NCI-H82 (cell line): ENCODE results near the gene NSMCE1.
"Not testable (repeated sequence)": the region's sequence is repeated elsewhere in the genome, so short reads cannot be mapped to it uniquely, and the experiment has no call there.

ENCODE experiments used
- DNase-seq: peaks from one replicate; lab custom pipeline; 2025; lab: John Stamatoyannopoulos, UW

The NSMCE1 gene

DNA sequence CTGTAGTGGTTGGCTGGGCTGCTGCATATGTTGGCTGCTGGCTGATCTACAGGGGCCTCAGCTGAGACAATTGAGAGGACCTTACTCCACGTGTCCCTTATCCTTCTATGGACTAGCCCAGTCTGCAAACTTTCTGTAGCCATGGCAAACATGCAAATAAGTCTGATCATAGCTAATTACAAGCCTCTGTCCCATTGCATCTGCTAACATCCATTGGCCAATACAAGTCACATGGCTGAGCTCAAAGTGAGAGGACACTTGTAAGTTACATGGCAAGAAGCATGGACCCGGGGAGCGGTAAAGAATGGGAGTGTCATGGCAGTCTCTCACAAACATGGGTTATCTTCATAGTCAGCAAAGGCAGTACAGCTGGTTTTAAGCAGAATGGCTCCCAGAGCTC, 33.6 kb upstream of the NSMCE1 start:
- no peak for DNase-seq

DNA sequence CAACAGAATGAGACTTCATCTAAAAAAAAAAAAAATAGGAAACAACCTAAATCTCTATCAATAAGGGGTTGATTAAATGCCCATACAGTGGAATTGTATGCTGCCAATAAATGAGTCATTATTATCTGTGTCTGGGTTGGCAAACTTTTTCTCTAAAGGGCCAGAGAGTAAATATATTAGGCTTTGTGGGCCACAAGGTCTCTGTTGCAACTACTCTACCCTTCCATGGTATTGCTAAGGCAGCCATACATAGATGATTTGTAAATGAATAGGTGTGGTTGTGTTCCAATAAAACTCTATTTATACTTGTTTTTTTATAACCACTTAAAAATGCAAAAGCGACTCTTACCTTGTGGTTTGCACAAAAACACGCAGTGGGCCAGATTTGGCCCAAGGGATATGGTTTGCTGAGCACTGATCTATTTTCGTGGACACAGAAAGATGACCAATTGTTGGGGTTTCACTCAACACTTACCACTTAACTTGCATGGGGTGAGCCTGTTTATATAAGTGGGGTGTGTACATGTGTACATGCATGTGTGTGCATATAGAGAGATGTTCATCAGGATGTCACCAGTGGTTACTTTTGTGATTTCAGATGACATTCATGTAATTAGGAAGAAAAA, 32.8 kb upstream of the NSMCE1 start:
- DNase-seq, result no peak

DNA sequence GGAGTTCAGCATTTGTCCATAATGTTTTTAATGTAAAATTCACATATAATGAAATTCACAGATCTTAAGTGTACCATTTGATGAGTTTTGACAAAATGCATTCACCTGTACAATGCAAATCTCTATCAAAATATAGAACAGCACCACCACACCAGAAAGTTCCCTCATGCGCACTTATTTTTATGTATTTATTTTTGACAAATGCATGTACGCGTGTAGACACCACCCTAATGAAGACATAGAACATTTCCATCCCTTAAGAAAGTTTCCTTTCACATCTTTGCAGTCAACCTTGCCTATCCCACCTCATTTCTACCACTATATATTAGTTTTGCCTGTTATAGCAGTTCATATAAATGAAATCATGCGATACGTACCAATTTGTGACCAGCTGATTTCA, 29.6 kb upstream of the NSMCE1 start:
- DNase-seq, result no peak

DNA sequence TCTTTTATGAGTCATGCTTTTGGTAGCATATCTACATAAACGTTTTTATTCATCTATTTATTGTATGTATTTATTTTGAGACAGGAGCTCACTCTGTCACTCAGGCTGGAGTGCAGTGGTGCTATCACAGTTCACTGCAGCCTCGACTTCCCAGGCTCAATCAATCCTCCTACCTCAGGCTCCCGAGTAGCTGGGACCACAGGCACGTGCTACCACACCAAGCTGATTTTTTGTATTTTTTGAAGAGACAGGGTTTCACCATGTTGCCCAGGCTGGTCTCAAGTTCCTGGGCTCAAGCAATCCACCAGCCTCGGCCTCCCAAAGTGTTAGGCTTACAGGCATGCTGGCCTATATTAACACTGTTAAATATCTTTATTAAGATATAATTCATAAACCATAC, 24.8 kb upstream of the NSMCE1 start:
- no peak for DNase-seq

DNA sequence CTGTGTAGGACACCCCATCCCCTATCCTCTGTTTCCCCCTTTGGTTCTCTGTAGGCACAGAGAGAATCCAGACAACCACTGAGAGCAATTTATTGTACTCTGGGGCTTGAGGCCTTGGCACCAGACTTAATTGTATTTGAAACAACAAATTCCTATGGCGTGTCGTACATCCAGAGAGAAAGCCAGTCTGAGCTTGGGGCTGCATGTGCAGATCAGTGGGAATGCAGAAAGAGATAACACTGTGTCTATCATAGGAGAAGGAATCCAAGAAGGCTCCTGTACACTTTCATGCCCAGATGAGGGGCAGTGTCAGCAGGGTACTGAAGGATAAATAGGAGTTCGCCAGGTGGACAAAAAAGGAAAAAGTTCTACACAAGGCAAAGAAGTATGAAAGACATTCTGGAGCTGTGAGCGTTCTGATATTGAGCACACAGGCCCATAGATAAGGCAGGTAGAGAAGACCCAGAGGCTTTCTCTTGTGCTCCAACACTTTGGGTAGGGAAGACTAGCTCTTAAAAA, 23.2 kb upstream of the NSMCE1 start:
- no peak for DNase-seq

DNA sequence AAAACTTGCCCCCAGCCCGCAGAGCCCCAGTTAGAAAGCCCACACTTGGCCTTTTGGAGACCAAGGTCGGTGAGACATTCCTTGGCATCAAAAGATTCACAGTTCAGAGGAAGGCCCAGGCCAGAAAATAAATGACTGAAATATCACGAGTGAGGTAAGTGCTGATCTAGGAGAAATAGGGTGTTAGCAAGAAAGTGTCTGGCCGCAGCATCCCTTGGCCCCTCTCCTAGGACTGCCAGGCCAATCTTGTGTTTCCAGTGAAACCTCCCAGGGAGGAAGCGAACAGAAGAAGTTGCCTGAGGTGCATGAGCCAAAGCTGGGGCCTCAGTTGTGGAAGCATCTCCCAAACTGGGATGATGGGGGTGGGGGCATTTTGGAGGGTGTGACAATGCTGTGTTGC, 22.5 kb upstream of the NSMCE1 start:
- no peak for DNase-seq

DNA sequence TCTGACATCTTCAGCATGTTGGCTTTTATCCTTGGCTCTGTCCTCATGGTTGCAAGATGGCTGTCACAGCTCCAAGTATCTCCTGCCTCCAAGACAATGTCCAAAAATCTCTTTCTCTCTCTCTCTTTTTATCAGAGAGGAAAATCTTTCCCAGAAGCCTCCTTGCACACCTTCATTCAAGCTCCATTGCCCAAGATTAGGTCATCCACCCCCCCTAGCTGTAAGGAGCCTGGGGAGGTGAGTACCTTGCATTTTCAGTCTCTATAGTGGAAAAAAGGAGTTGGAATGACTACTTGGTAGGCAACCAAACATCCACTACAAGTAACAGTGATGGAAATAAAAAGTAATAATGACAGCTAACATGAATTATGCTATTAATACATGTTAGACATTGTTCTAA, 22.0 kb upstream of the NSMCE1 start:
- DNase-seq, result no peak

DNA sequence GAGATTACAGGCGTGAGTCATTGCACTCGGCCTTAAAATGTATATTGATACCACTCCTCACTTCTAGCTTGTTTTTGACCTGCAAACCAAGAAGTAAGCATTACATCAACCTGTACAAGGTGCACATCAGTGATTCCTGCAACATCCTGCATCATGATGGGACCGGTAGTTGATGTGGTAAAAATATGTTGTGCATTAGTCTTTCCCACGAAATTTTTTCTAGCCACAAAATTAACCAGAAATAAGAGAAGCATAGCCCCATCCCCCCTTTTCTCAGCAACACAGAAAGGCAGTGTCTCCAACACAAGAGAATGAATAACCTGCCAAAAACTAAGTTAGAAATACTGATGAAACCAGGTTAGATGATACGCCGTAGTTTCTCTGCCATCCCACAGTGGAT, 21.1 kb upstream of the NSMCE1 start:
- DNase-seq, result no peak

DNA sequence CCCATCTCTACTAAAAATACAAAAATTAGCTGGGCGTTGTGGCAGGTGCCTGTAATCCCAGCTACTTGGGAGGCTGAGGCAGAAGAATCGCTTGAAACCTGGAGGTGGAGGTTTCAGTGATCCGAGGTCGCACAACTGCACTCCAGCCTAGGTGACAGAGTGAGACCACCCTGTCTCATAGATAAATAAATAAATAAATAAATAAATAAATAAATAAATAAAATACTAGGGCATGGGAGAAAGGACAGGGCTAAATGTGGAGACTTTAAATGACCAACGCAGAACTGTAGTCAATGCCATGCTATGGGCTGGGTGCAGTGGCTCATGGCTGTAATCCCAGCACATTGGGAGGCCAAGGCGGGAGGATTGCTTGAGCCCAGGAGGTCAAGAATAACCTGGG, 19.7 kb upstream of the NSMCE1 start:
- DNase-seq, result not testable (repeated sequence)

DNA sequence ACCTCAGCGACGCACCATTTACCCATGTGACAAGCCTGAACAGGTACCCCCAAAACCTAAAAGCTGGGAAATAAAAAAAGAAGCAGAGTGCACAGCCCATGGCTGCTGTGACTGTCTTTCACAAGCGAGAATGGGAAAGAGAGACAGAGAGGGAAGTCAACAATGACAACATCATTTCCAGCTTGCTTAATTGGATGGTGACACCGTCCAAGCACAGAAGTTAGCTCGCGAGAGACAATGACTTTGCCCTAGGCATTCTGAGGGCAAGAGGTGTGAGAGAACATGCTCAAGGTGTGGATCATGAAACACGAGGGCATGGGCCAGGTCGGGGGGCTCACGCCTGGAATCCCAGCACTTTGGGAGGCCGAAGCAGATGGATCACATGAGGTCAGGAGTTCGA, 19.3 kb upstream of the NSMCE1 start:
- no peak for DNase-seq

DNA sequence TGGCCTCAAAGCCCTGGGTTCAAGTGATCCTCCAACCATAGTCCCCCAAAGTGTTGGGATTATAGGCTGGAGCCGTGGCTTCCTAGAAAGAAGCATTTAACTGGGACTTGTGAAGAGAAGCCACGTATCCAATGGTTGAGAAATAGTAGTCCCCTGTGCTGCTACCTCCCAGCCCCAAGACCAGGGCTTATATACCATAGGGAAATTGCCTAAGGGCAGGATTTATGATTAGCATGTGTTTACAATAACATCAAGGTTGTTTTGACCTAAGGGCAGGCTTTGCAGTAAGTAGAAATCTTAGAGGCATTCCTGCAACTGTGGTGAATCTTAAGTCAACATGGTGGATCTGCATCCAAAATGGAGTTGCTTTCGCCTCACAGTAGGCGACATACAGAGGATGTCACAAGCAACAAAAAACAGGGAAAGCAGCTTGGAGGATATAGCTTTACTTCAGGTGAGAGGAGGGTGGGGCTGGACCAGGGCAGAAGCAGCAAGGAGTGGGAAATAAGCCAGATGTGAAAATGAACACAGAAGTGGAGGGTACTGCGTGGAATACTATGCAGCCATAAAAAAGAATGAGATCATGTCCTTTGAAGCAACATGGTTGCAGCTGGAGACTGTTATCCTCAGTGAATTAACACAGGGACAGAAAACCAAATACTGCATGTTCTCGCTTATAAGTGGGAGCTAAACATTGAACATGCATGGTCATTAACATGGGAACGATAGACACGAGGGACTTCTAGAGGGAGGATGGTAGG, 18.7 kb upstream of the NSMCE1 start:
- DNase-seq, result no peak

DNA sequence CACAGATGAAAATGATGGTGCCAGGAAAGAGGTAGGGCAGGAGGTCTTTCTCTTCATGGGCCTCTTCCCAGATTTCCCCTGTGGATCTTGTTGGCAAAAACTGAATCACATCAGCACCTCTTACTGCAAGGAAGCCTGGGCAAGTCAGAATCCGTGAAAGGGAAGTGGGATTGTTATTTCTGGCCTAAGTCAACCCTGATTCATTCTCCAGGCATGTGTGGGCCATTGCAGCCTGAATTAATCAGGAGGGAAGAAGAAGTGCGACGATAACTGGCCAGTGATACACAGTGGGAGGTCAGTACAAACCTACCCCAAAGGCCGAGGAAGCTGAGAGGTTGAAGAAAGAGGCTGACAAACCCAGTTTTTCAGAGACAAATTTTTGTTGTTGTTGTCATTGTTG, 17.9 kb upstream of the NSMCE1 start:
- DNase-seq, result no peak

DNA sequence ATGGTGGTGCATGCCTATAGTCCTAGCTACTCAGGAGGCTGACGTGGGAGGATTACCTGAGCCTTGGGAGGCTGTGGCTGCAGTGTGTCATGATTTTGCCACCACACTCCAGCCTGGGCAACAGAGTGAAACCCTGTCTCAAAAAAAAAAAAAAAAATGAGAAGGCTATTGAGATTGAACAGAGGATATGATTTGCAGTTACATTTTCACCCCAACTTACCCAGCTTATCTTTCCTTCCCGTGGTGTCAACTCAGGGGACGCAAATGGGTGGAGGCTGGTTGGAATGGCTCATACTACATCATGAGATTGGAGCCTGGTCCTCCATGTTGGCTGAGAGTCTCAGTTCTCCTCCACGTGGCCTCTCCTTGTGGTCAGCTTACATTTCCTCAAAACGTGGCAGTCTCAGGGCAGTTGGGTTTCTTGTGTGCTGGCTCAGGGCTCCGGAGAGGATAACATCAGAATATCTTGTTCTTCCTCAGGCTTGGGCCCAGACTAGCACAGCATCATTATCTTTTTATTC, 17.2 kb upstream of the NSMCE1 start:
- no peak for DNase-seq

DNA sequence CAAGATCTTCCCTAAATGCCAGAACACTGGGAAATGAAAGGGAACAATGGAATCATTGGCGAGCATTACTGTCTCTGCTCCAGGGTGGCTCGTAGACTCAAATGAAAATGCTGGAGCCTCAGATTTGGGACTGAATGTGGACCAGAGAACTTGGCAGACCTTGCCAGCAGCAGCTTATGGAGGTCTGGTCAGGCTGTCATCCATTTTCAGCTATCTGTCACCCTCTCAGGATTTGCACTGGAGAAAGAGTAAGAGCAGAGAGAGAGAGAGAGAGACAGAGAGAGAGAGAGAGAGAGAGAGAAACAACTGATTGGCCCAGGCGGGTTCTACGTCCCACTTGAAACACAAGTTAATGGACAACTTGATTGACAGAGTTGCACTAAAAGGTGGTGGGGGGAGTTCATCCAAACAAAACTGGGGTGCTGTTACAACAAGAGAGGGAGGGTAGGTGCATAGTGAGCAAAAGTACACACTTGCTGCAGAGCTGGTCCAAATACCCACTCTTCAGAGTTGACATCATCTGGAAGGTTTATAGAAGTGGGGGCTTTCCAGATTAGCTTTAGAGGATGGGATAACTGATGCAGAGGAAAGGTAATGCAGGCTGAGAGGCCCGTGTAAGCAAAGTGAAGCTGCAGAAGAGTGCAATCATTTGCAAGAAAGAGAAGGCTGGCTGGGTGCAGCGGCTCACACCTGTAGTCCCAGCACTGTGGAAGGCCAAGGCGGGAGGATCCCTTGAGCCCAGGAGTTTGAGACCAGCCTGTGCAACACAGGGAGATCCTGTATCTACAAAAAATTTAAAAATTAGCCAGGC, 16.5 kb upstream of the NSMCE1 start:
- no peak for DNase-seq

DNA sequence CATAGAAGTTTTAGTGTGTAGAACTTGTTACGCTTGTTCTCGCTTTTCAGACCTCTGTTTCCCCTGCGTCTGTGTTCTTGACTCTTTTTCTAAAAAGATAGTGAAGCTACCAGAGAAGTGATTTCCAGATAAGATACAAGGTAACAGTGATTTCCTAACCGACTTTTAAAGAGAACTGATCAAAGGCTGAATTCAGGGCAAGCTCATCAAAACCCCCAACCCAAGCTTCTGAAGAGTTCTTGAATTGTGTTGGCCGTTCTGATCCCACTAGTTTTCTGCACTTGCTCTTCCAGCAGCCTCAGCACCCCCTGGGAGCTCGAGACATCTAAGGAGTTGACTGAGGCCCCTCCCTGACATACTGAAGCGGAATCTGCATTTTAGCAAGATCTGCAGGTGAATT, 12.7 kb upstream of the NSMCE1 start:
- no peak for DNase-seq

DNA sequence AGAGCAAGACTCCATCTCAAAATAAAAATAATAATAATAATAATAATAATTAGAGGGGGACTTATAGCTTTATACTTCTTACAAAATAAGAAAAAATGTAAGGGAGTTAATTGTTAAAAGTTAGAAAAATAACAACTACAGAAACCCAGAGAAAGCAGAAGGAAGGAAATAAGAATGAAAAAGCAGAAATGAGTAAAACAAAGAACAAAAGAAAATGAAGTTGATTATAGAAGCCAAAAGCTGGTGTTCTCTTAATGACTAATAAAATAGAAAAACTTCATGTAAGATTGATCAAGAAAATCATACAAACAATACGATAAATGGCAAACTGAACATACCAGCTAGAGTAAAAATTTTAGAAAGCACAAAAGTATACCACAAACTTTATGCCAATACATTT, 6.8 kb upstream of the NSMCE1 start:
- no peak for DNase-seq

DNA sequence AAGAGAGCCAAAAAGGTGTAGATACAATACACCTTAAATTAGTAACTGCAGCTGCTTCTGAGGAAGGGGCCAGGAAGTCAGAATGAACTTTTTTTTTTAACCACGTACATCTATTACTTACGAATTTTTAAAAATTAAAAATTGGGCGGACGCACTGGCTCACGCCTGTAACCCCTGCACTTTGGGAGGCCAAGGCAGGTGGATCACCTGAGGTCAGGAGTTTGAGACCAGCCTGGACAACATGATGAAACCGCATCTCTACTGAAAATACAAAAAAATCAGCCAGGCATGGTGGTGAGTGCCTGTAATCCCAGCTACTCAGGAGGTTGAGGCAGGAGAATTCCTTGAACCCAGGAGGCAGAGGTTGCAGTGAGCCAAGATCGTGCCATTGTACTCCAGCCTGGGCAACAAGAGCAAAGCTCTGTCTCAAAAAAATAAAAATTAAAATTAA, 5.9 kb upstream of the NSMCE1 start:
- DNase-seq, result not testable (repeated sequence)

DNA sequence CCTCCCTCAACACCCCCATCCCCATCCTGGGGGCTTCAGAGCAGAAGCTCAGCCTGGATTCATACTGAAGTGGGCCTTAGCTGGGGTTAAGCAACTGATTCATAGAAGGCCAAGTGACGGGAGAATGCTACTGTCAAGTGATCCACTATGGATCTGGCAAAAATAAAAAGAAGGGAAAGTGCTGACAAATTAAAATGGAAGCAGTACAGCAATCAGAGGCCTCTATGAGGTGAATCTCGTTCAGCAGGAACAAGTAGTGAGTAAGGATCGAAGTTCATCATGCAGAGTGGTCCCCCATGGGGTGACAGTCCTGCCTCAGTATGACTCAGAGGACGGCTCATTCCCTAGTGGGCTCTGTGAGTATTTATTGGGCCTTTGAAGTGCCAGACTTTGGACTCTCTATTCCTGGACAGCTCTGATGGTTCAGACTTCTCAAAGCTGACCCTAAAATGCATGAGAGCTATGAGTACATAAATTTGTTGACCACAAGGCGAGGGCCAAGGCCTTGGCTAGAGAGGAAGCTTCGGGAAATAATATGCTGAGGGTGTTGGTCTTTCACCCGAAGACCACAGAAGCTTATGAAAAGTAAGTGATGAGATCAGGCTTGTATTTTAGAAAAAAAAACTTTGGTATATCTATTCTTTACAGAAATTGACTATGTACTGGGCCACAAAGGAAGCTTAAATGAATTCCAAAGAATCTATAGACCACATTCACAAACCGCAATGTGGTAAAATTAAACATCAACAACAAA, 5.3 kb upstream of the NSMCE1 start:
- DNase-seq, result no peak

DNA sequence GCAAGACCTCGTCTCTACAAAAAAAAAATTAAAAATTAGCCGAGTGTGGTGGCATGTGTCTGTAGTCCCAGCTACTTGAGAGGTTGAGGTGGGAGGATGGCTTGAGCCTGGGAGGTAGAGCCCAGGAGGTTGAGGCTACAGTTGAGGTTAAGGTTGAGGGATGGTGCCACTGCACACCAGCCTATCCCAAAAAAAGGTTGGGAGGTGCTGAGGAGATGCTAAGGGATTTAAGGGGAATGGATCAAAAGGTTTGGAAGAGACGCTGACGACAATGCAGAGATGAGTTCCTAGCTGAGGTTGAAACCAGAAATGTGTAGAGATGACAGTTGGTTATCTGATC, 4.7 kb upstream of the NSMCE1 start:
- DNase-seq, result no peak

DNA sequence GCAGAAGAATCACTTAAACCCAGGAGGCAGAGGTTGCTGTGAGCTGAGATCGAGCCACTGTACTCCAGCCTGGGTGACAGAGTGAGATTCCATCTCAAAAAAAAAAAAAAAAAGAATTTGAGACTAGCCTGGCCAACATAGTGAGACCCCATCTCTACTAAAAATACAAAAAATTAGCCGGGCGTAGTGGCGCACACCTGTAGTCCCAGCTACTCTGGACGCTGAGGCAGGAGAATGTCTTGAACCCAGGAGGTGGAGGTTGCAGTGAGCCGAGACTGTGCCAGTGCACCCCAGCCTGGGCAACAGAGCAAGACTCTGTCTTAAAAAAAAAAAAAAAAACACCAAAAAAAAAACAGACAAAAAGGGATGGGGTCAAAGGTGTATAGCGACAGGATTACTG, 4.1 kb upstream of the NSMCE1 start:
- not testable (repeated sequence) for DNase-seq

DNA sequence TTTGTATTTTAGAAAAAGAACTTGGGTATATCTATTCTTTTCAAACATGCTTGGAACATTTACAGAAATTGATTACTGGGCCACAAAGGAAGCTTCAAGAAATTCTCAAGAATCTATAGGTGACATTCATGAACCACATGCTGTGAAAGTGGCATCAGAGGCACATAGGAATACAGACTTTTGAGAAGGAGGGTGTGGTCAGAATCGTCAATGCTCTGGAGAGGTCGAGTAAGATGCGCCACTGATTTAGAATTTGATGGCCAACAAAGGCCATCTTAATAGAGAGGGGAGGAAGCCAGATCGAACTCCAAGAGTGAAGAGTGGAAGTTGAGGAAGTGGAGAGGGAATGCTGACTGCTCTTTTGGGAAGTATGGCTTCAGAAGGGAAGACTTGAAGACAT, 3.5 kb upstream of the NSMCE1 start:
- DNase-seq, result no peak

DNA sequence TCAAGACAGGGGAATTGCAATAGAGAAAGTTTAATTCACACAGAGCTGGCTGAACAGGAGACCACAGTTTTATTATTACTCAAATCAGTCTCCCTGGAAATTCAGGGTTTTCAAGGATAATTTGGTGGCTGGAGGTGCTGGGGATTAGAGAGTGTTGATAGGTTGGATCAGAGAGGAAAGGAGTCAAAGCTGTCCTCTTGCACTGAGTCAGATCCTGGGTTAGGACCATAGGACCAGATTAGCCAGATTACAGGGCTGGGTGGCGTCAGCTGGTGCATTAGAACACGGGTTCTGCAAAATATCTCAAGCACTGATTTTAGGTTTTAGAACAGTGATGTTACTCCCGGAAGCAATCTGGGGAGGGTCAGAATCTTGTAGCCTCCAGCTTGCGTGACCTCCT, 1.8 kb upstream of the NSMCE1 start:
- DNase-seq, result no peak
